Panc1 (cell line): ENCODE measurements around the gene SPATA31C1. TPM values are rescaled to one million over a fixed set of nuclear protein-coding genes. Genes with fewer than 3 reads are reported as not detected.

ENCODE experiments used
- ATAC-seq: fragments of 200-7000 bp; cut with Tn5 transposase; 2 replicates; pipeline ENCODE4 v1.9.1; 2020; ENCODE audit warnings: mild to moderate bottlenecking, moderate library complexity
- BruUV-seq: library from RNA; stranded (reverse); fragments of 400-500 nt; replicated peaks from 2 replicates; lab custom pipeline; 2021; lab: Mats Ljungman, UMichigan
- CTCF ChIA-PET: fragments of 300-600 bp; sonication (Branson Sonifier 250); formaldehyde crosslinking; loops from one replicate; lab custom pipeline; 2022; ENCODE audit warnings: antibody characterized with exemption; lab: Charles Lee
- POLR2A ChIA-PET: fragments of 300-600 bp; sonication (Branson Sonifier 250); formaldehyde crosslinking; loops from one replicate; lab custom pipeline; 2022; ENCODE audit warnings: antibody characterized with exemption; lab: Charles Lee
- DNase-seq: peaks from one replicate; pipeline ENCODE4 v3.0.0-alpha.2; 2010; ENCODE audit warnings: low read depth, low spot score
- H3K27ac ChIP-seq: 2 replicates; pipeline ENCODE4 v1.5.1; 2011; ENCODE audit warnings: mild to moderate bottlenecking, low read length, inconsistent platforms
- H3K27me3 ChIP-seq: fragments of 200-500 bp; sonication (Bioruptor generic); 2 replicates; pipeline ENCODE4 v1.6.0; 2014; ENCODE audit warnings: low read length, inconsistent platforms; ENCODE audit not compliant: control insufficient read depth, insufficient read depth
- H3K36me3 ChIP-seq: fragments of 200-500 bp; sonication (Bioruptor generic); 2 replicates; pipeline ENCODE4 v1.5.1; 2014; ENCODE audit warnings: inconsistent platforms, mild to moderate bottlenecking, low read length, moderate library complexity; ENCODE audit not compliant: control insufficient read depth, insufficient read depth
- H3K4me1 ChIP-seq: 2 replicates; pipeline ENCODE4 v1.5.1; 2011; ENCODE audit warnings: inconsistent platforms, mild to moderate bottlenecking, low read length, moderate library complexity; ENCODE audit not compliant: control insufficient read depth, insufficient read depth
- H3K4me3 ChIP-seq, 2 experiments: 2 replicates each; pipeline ENCODE4 v1.5.1; 2011 to 2012; ENCODE audit warnings: low read depth in 2 of 2, low read length in 2 of 2, mild to moderate bottlenecking in 2 of 2, inconsistent platforms in 1 of 2, moderate library complexity in 1 of 2
- H3K9me3 ChIP-seq: fragments of 200-500 bp; sonication (Bioruptor generic); 2 replicates; pipeline ENCODE4 v1.5.1; 2014; ENCODE audit warnings: low read depth, mild to moderate bottlenecking, inconsistent platforms, low read length, moderate library complexity; ENCODE audit not compliant: control insufficient read depth, insufficient read depth
- CTCF ChIP-seq: fragments of 450-650 bp; IDR thresholded peaks from 2 replicates; pipeline ENCODE4 v1.5.1; 2017; ENCODE audit warnings: mild to moderate bottlenecking
- POLR2AphosphoS5 ChIP-seq: IDR thresholded peaks from 2 replicates; pipeline ENCODE4 v1.6.1; 2012; ENCODE audit warnings: mild to moderate bottlenecking, low read depth, low read length, moderate library complexity
- REST ChIP-seq, 2 experiments: IDR thresholded peaks; 2 replicates each; pipeline ENCODE4 v1.6.1; 2011 to 2012; ENCODE audit warnings: low read depth in 2 of 2, control low read depth in 1 of 2, low read length in 1 of 2, mild to moderate bottlenecking in 1 of 2, moderate library complexity in 1 of 2; ENCODE audit not compliant: insufficient read depth in 1 of 2
- SIN3A ChIP-seq: IDR thresholded peaks from 2 replicates; pipeline ENCODE4 v1.6.1; 2012; ENCODE audit warnings: low read depth, mild to moderate bottlenecking, low read length, moderate library complexity, borderline replicate concordance; ENCODE audit not compliant: insufficient read depth
- TCF7L2 ChIP-seq: IDR thresholded peaks from 2 replicates; pipeline ENCODE4 v1.6.1; 2011; ENCODE audit warnings: mild to moderate bottlenecking, low read depth, low read length, inconsistent platforms
- in situ Hi-C: cut with HindIII; loops from 2 replicates; pipeline ENCODE4 v1.10.0; 2016; ENCODE audit warnings: low sequenced_read_pairs, low pct_unique_long_range_greater_than_20kb
- intact Hi-C: fragments of 100-400 bp; cut with micrococcal nuclease; formaldehyde crosslinking; loops from one replicate; pipeline ENCODE4 v1.10.0; 2022; ENCODE audit not compliant: unreplicated experiment
- total RNA-seq: library from RNA; stranded (reverse); gene quantifications from one replicate; pipeline ENCODE4 v1.2.1, GENCODE V29; 2021; ENCODE audit not compliant: unreplicated experiment

The SPATA31C1 gene
- total RNA-seq, 1 experiment from 2014 or later, result not detected

- TF ChIP-seq TCF7L2, result no peak
- no peak for TF ChIP-seq POLR2AphosphoS5
- no peak for TF ChIP-seq REST (IDR thresholded peaks at IDR 0.05; ENCODE audit: insufficient read depth in 1 of 2, low read depth in 2 of 2, low read length in 1 of 2)
- TF ChIP-seq SIN3A, result no peak
- H3K9me3 ChIP-seq, result no peaks in the 10 kb centered on the region
- H3K4me3 ChIP-seq, result no peak overlapping the region
- no peaks in the 10 kb centered on the region for H3K36me3 ChIP-seq
- DNase-seq, result no peak
- in situ Hi-C loops (no loop called here), intact Hi-C loops (no loop called here)
- BruUV-seq, result no TSS peak
- no peak overlapping the region for H3K27ac ChIP-seq
- no peaks in the 10 kb centered on the region for H3K4me1 ChIP-seq
- POLR2A ChIA-PET, result no interaction called here
- ATAC-seq, result no peak
- no peaks in the 10 kb centered on the region for H3K27me3 ChIP-seq
- CTCF ChIA-PET, result no interaction called here
These were observed 26.3 kb downstream of the SPATA31C1 start for GRCh38 chr9:87944096-87944495.

- ATAC-seq (no peak), DNase-seq (no peak)
- in situ Hi-C loops (no loop called here), intact Hi-C loops (no loop called here)
- no peak for TF ChIP-seq SIN3A
- no peak for TF ChIP-seq TCF7L2
- TF ChIP-seq POLR2AphosphoS5, result no peak
- no peak for TF ChIP-seq CTCF
- no peak for TF ChIP-seq REST (IDR thresholded peaks at IDR 0.05; ENCODE audit: insufficient read depth in 1 of 2, low read depth in 2 of 2, low read length in 1 of 2)
- no peaks in the 10 kb centered on the region for H3K36me3 ChIP-seq
- H3K27ac ChIP-seq, result no peak overlapping the region
- no peak overlapping the region for H3K4me3 ChIP-seq
- CTCF ChIA-PET, result no interaction called here
- no TSS peak for BruUV-seq
- H3K4me1 ChIP-seq, result no peaks in the 10 kb centered on the region
- no peaks in the 10 kb centered on the region for H3K9me3 ChIP-seq
- H3K27me3 ChIP-seq, result no peaks in the 10 kb centered on the region
- POLR2A ChIA-PET, result no interaction called here
These were observed 26.9 kb downstream of the SPATA31C1 start for GRCh38 chr9:87944682-87945081.
